SK-N-SH (cell line): ENCODE measurements around the gene BABAM2. TPM values are rescaled to one million over a fixed set of nuclear protein-coding genes. Genes with fewer than 3 reads are reported as not detected.

Source experiments
- CTCF ChIA-PET: fragments of 300-600, 350-600 bp; formaldehyde crosslinking; extraction: SDS; loops from one replicate; lab custom pipeline; 2021; lab: Yijun Ruan, JAX
- POLR2A ChIA-PET: fragments of 350-600 bp; sonication (Branson Sonifier 250); formaldehyde crosslinking; extraction: SDS; loops from one replicate; lab custom pipeline; 2020; ENCODE audit warnings: antibody characterized with exemption, inconsistent platforms; lab: Yijun Ruan, JAX
- DNase-seq: peaks from one replicate; pipeline ENCODE4 v3.0.0; 2012
- H2AFZ ChIP-seq: fragments of 200-600 bp; sonication (generic); 2 replicates; pipeline ENCODE4 v1.8.1; 2016; ENCODE audit warnings: antibody characterized with exemption, mild to moderate bottlenecking, low read depth
- H3F3A ChIP-seq: fragments of 200-600 bp; sonication (generic); replicated peaks from 2 replicates; pipeline ENCODE3; 2016; ENCODE audit warnings: antibody characterized with exemption, mild to moderate bottlenecking; ENCODE audit not compliant: insufficient read depth
- H3K27ac ChIP-seq, 2 experiments: fragments of 200-500 bp in 1 of 2; fragments of 200-600 bp in 1 of 2; sonication (Bioruptor generic) in 1 of 2; sonication (generic), shearing (Covaris generic) in 1 of 2; 2 replicates each; pipeline versions ENCODE4 v1.5.1 to v1.6.1; 2014 to 2016; ENCODE audit warnings: low read depth in 2 of 2, inconsistent platforms in 1 of 2, low read length in 1 of 2, mild to moderate bottlenecking in 1 of 2, mixed read lengths in 1 of 2
- H3K27me3 ChIP-seq: fragments of 200-600 bp; sonication (generic), shearing (Covaris generic); 2 replicates; pipeline ENCODE4 v1.6.1; 2016; ENCODE audit warnings: mixed run types; ENCODE audit not compliant: insufficient read depth
- H3K36me3 ChIP-seq, 2 experiments: fragments of 200-500 bp in 1 of 2; fragments of 200-600 bp in 1 of 2; sonication (Bioruptor generic) in 1 of 2; sonication (generic) in 1 of 2; replicated peaks in 1 of 2; 2 replicates each; pipeline versions ENCODE3 to v1.5.1; 2014 to 2016; ENCODE audit warnings: low read length in 1 of 2, mild to moderate bottlenecking in 1 of 2; ENCODE audit not compliant: insufficient read depth in 2 of 2, control insufficient read depth in 1 of 2
- H3K4me1 ChIP-seq, 2 experiments: fragments of 200-500 bp in 1 of 2; fragments of 200-600 bp in 1 of 2; sonication (Bioruptor generic) in 1 of 2; sonication (generic), shearing (Covaris generic) in 1 of 2; 2 replicates each; pipeline versions ENCODE4 v1.5.1 to v1.6.1; 2014 to 2016; ENCODE audit warnings: low read depth in 1 of 2, low read length in 1 of 2, mixed run types in 1 of 2; ENCODE audit not compliant: insufficient read depth in 2 of 2, control insufficient read depth in 1 of 2
- H3K4me2 ChIP-seq: fragments of 200-600 bp; sonication (generic), shearing (Covaris generic); 2 replicates; pipeline ENCODE4 v1.6.1; 2017; ENCODE audit warnings: mixed run types
- H3K4me3 ChIP-seq, 2 experiments: fragments of 200-500 bp in 1 of 2; fragments of 200-600 bp in 1 of 2; sonication (Bioruptor generic) in 1 of 2; sonication (generic), shearing (Covaris generic) in 1 of 2; 2 replicates each; pipeline versions ENCODE4 v1.5.1 to v1.8.1; 2014 to 2016; ENCODE audit warnings: low read depth in 2 of 2, inconsistent platforms in 1 of 2, low read length in 1 of 2, mild to moderate bottlenecking in 1 of 2, mixed read lengths in 1 of 2, moderate library complexity in 1 of 2
- H3K79me2 ChIP-seq: fragments of 200-600 bp; sonication (generic); 2 replicates; pipeline ENCODE4 v1.8.1; 2017; ENCODE audit warnings: mild to moderate bottlenecking; ENCODE audit not compliant: insufficient read depth
- H3K9ac ChIP-seq: fragments of 200-600 bp; sonication (generic); 2 replicates; pipeline ENCODE4 v1.6.1; 2017; ENCODE audit warnings: mixed run types
- H3K9me2 ChIP-seq: fragments of 200-600 bp; sonication (generic); 2 replicates; pipeline ENCODE4 v1.6.1; 2017; ENCODE audit warnings: mixed run types
- H3K9me3 ChIP-seq: fragments of 200-600 bp; sonication (generic); 2 replicates; pipeline ENCODE4 v1.6.1; 2017; ENCODE audit warnings: mixed run types, mild to moderate bottlenecking, moderate library complexity
- H4K20me1 ChIP-seq: fragments of 200-600 bp; sonication (generic); 2 replicates; pipeline ENCODE4 v1.6.1; 2017; ENCODE audit warnings: mild to moderate bottlenecking, mixed run types; ENCODE audit not compliant: insufficient read depth
- CHD2 ChIP-seq: fragments of 150-350 bp; IDR thresholded peaks from 2 replicates; pipeline ENCODE4 v1.6.1; 2018; ENCODE audit warnings: low read length; ENCODE audit not compliant: partially characterized antibody
- EP300 ChIP-seq, 2 experiments: IDR thresholded peaks; 2 replicates each; pipeline versions ENCODE4 v1.4.0 to v1.6.1; 2012; ENCODE audit warnings: borderline replicate concordance in 1 of 2, low read depth in 1 of 2, low read length in 1 of 2
- FOXJ3 ChIP-seq: sonication (generic); formaldehyde crosslinking; IDR thresholded peaks from 2 replicates; pipeline ENCODE4 v1.5.1; 2020; ENCODE audit warnings: mild to moderate bottlenecking, missing genetic modification reagents
- GATA2 ChIP-seq: sonication (generic); formaldehyde crosslinking; IDR thresholded peaks from 2 replicates; pipeline ENCODE4 v1.5.0; 2020; ENCODE audit warnings: mild to moderate bottlenecking, missing genetic modification reagents
- JUND ChIP-seq: IDR thresholded peaks from 2 replicates; pipeline ENCODE4 v1.4.0; 2012
- MEF2A ChIP-seq: IDR thresholded peaks from 2 replicates; pipeline ENCODE4 v1.4.0; 2012; ENCODE audit warnings: low read depth, borderline replicate concordance
- MXI1 ChIP-seq: IDR thresholded peaks from 2 replicates; pipeline ENCODE4 v1.6.1; 2012; ENCODE audit warnings: mild to moderate bottlenecking, low read depth, low read length, improper control_type of control experiment
- PBX3 ChIP-seq: IDR thresholded peaks from 2 replicates; pipeline ENCODE4; 2012
- RAD21 ChIP-seq: IDR thresholded peaks from 2 replicates; pipeline ENCODE4 v1.6.1; 2012; ENCODE audit warnings: mild to moderate bottlenecking, low read length
- RCOR1 ChIP-seq: fragments of 150-350 bp; IDR thresholded peaks from 2 replicates; pipeline ENCODE4 v1.6.1; 2017; ENCODE audit warnings: antibody characterized with exemption, low read length
- TCF12 ChIP-seq: IDR thresholded peaks from 2 replicates; pipeline ENCODE4 v1.4.0; 2012
- USF1 ChIP-seq: IDR thresholded peaks from 2 replicates; pipeline ENCODE4 v1.4.0; 2012; ENCODE audit warnings: low read depth, borderline replicate concordance
- WGBS: methylation state at CpG from one replicate; pipeline ENCODE4 v1.1.6; 2017; ENCODE audit warnings: low lambda C conversion rate; 5-methylcytosine and 5-hydroxymethylcytosine counted together
- polyA plus RNA-seq, 3 experiments: library from polyadenylated mRNA; depleted of rRNA; stranded (reverse); fragments of >200 nt; gene quantifications; 2 replicates each; pipeline ENCODE4 v1.2.3, GENCODE V29; 2012

Gene BABAM2
- polyA plus RNA-seq, 1 of the 3 experiments (the other 2 are of a cell fraction): 34.0 TPM

DNA sequence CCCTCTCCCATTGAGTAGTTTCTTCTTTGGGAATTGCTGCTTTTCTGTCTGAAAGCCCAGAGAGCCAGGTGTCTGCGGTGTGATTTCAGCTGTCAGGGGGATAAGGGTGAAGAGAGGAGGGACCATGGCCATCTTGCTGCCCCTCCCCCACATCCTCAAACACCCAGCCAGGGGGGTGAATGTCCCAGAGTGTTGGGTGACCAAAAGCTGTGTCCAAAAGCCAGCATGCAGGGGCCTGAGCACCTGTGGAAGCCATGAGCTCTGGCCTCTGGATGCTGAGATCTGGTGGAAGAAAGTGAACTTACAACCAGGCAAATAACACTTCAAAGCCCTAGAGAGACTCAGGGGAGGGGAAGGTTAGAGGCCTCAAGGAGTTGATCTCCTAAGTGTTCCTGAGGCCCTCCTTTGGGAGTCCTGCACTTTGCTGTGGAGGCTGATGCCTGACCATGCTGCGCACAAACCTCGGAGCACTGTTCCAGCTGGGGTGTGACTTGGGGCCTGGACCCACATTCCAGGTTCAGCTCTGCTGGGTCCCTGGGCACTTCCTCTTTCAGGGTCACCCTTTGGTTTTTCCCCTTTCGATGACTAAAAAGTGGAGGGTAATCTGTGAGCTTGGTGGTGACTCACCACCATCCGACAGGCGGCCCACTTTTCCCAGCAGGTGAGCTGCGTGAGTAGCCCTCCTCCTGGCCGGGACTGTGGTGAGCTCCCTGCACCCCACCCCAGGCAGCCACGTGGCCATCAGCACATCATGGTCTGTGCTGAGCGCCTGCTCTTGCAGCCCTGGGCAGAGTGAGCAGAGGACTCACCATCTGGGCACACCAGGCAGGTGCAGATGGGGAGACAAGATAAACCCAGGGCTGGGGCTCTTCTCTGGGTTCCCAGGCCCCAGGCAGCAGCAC lies 435.3 kb downstream of the BABAM2 start:
- Histone ChIP-seq H2AFZ (no peak overlapping the region), H3F3A (no peaks in the 10 kb centered on the region), H3K36me3 (no peaks in the 10 kb centered on the region), H3K9ac (no peak overlapping the region), H3K4me2 (no peak overlapping the region), H3K9me2 (no peaks in the 10 kb centered on the region), H3K4me1 (peaks cover 0 to 41% of the 10 kb centered on the region in 2 experiments; a peak in 2 of 4 replicates), H3K27me3 (no peaks in the 10 kb centered on the region), H3K27ac (peak overlapping the region in 1 of 2 experiments; percentile 91; a peak in 2 of 4 replicates), H3K79me2 (no peaks in the 10 kb centered on the region), H3K4me3 (no peak overlapping the region), H3K9me3 (no peaks in the 10 kb centered on the region), H4K20me1 (no peaks in the 10 kb centered on the region)
- 87% methylated on average over 10 of the region's 10 CpGs for WGBS
- CTCF ChIA-PET: interaction anchor here (1.0 to 3.1 kb wide), 7 partner anchors 9 to 622 kb away, joined by 3 to 9 read pairs (median 6); no protein-coding TSS in a partner anchor
- DNase-seq: peak; percentile 59
- POLR2A ChIA-PET: interaction anchor here (0.7 to 0.8 kb wide), 2 partner anchors 27 to 64 kb away, joined by 3 to 6 read pairs; no protein-coding TSS in a partner anchor
- peak; percentile 90 for TF ChIP-seq GATA2 (CRISPR knock-in tag)
- peak; percentile 9 for TF ChIP-seq RAD21
- peak; percentile 69; the same call in 1 of the 2 replicates for TF ChIP-seq MXI1
- TF ChIP-seq PBX3: no peak
- TF ChIP-seq FOXJ3: peak; percentile 66; the same call in 1 of the 2 replicates
- TF ChIP-seq TCF12: no peak
- TF ChIP-seq CHD2: peak; percentile 26
- peak; percentile 8; the same call in 1 of the 2 replicates for TF ChIP-seq USF1
- TF ChIP-seq RCOR1: peak; percentile 68; the same call in 1 of the 2 replicates
- TF ChIP-seq EP300 (IDR thresholded peaks at IDR 0.05; ENCODE audit: borderline replicate concordance in 1 of 2, low read depth in 1 of 2, low read length in 1 of 2): peak in 1 of 2 experiments; percentile 71; a peak in 2 of 4 replicates

DNA sequence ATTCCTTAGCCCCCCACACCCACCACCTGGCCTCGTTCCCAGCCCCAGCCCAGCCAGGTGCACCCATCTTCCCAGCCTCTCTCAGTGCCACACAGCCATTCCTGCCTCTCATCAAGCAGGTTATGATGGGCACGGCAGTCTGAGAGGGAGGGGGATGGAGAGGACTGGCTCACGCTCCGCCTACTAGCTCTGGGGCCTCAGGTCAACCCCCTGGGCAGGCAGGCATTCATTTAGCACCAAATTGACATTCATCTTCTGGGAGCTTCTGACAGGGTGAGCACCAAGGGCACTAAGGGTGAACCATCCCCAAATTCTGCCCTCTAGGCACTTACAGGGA lies 435.9 kb downstream of the BABAM2 start:
- H3K36me3 ChIP-seq: no peaks in the 10 kb centered on the region
- no peak overlapping the region for H3K9ac ChIP-seq
- peak overlapping the region in 1 of 2 experiments; percentile 91; a peak in 2 of 4 replicates for H3K27ac ChIP-seq
- H3K4me2 ChIP-seq: no peak overlapping the region
- H3K4me3 ChIP-seq: no peak overlapping the region
- no peaks in the 10 kb centered on the region for H3K9me2 ChIP-seq
- H3K9me3 ChIP-seq: no peaks in the 10 kb centered on the region
- ChIA-PET CTCF (interaction anchor here (1.0 to 3.1 kb wide), 8 partner anchors 8 to 643 kb away, joined by 3 to 9 read pairs (median 6); no protein-coding TSS in a partner anchor), POLR2A (interaction anchor here (0.7 to 0.8 kb wide), 2 partner anchors 28 to 64 kb away, joined by 3 to 6 read pairs; no protein-coding TSS in a partner anchor)
- 88% methylated on average over 4 of the region's 4 CpGs for WGBS
- TF ChIP-seq USF1: no peak
- no peak for TF ChIP-seq MEF2A
- no peak for TF ChIP-seq JUND
- no peak overlapping the region for H2AFZ ChIP-seq
- no peaks in the 10 kb centered on the region for H3F3A ChIP-seq
- no peaks in the 10 kb centered on the region for H3K79me2 ChIP-seq
- H4K20me1 ChIP-seq: no peaks in the 10 kb centered on the region
- H3K27me3 ChIP-seq: no peaks in the 10 kb centered on the region
- H3K4me1 ChIP-seq: peaks cover 0 to 41% of the 10 kb centered on the region in 2 experiments; a peak in 2 of 4 replicates
- no peak for DNase-seq
